Neural progenitor cell (in vitro differentiated cells): ENCODE results near the gene DENND4C. TPM values are rescaled to one million over a fixed set of nuclear protein-coding genes. Genes with fewer than 3 reads are reported as not detected.
A peak's percentile ranks its signal among the peaks of the same experiment; 100 is the strongest.

ENCODE experiments used
- DNase-seq: peaks from one replicate; pipeline ENCODE4 v3.0.0-alpha.2; 2016; ENCODE audit warnings: low spot score
- H2AFZ ChIP-seq: fragments of 200-600 bp; sonication (generic); replicated peaks from 2 replicates; pipeline ENCODE4 v1.6.1; 2016; ENCODE audit warnings: antibody characterized with exemption
- H3F3A ChIP-seq: fragments of 200-600 bp; sonication (generic); 2 replicates; pipeline ENCODE4 v1.6.1; 2016; ENCODE audit warnings: antibody characterized with exemption, low read depth
- H3K27ac ChIP-seq: fragments of 200-600 bp; sonication (generic); 2 replicates; pipeline ENCODE4 v1.5.1; 2016; ENCODE audit warnings: mild to moderate bottlenecking
- H3K27me3 ChIP-seq: fragments of 200-600 bp; sonication (generic); 2 replicates; pipeline ENCODE4 v1.6.1; 2016; ENCODE audit warnings: mild to moderate bottlenecking, moderate library complexity
- H3K36me3 ChIP-seq: fragments of 200-600 bp; sonication (generic); 2 replicates; pipeline ENCODE4 v1.5.1; 2016
- H3K4me1 ChIP-seq: fragments of 200-600 bp; sonication (generic); 2 replicates; pipeline ENCODE4 v1.6.1; 2016; ENCODE audit warnings: mixed run types
- H3K4me2 ChIP-seq: fragments of 200-600 bp; sonication (generic); 2 replicates; pipeline ENCODE4 v1.6.1; 2016
- H3K4me3 ChIP-seq: fragments of 200-600 bp; sonication (generic); 2 replicates; pipeline ENCODE4 v1.5.1; 2016
- H3K79me2 ChIP-seq: fragments of 200-600 bp; sonication (generic); 2 replicates; pipeline ENCODE4 v1.6.1; 2016; ENCODE audit warnings: low read depth
- H3K9ac ChIP-seq: fragments of 200-600 bp; sonication (generic); 2 replicates; pipeline ENCODE4 v1.6.1; 2016
- H3K9me3 ChIP-seq: fragments of 200-600 bp; sonication (generic); 2 replicates; pipeline ENCODE4 v1.5.1; 2016; ENCODE audit warnings: low read depth
- H4K20me1 ChIP-seq: fragments of 200-600 bp; sonication (generic); 2 replicates; pipeline ENCODE4 v1.6.1; 2016; ENCODE audit warnings: low read depth
- H3K27ac Mint-ChIP-seq: 3 replicates; pipeline ENCODE4 v1.8.0; 2021; ENCODE audit warnings: mixed read lengths
- H3K27me3 Mint-ChIP-seq: 2 replicates; pipeline ENCODE4 v1.8.0; 2022; ENCODE audit warnings: low read depth, mild to moderate bottlenecking, inconsistent platforms, moderate library complexity, mixed read lengths; ENCODE audit not compliant: insufficient read depth
- H3K36me3 Mint-ChIP-seq: 3 replicates; pipeline ENCODE4 v1.8.0; 2021; ENCODE audit warnings: mixed read lengths
- H3K4me1 Mint-ChIP-seq: 3 replicates; pipeline ENCODE4 v1.8.0; 2021; ENCODE audit warnings: mixed read lengths
- H3K4me3 Mint-ChIP-seq: 3 replicates; pipeline ENCODE4 v1.8.0; 2021; ENCODE audit warnings: mild to moderate bottlenecking, moderate library complexity, mixed read lengths
- H3K9me3 Mint-ChIP-seq: 3 replicates; pipeline ENCODE4 v1.8.0; 2020; ENCODE audit warnings: mixed read lengths
- CTCF ChIP-seq: fragments of 200-600 bp; sonication (generic); IDR thresholded peaks from 2 replicates; pipeline ENCODE4 v1.5.1; 2017; ENCODE audit warnings: antibody characterized with exemption, mild to moderate bottlenecking
- EZH2 ChIP-seq: fragments of 200-600 bp; sonication (generic); IDR thresholded peaks from 2 replicates; pipeline ENCODE4 v1.6.1; 2017; ENCODE audit warnings: antibody characterized with exemption, mild to moderate bottlenecking, moderate library complexity
- EZH2phosphoT487 ChIP-seq: fragments of 200-600 bp; sonication (generic); IDR thresholded peaks from 2 replicates; pipeline ENCODE4 v1.6.1; 2017; ENCODE audit warnings: antibody characterized with exemption
- total RNA-seq: library from RNA; depleted of rRNA; stranded (reverse); fragments of >200 nt; gene quantifications from 2 replicates; pipeline ENCODE4 v1.2.3, GENCODE V29; 2015; ENCODE audit warnings: low replicate concordance

The DENND4C gene
- total RNA-seq, 1 donor from 2014 or later = 73.4 TPM

GRCh38 chr9:19184144-19184917 is 46.2 kb upstream of the DENND4C start:
- no peak overlapping the region for H3K27ac ChIP-seq
- Mint-ChIP-seq H3K4me1 (peaks cover 7% of the 10 kb centered on the region), H3K27me3 (peaks cover 5% of the 10 kb centered on the region), H3K4me3 (no peak overlapping the region), H3K27ac (peak overlapping the region; percentile 98), H3K9me3 (no peaks in the 10 kb centered on the region), H3K36me3 (no peaks in the 10 kb centered on the region)
- H3K9me3 ChIP-seq = no peaks in the 10 kb centered on the region
- H3K36me3 ChIP-seq = no peaks in the 10 kb centered on the region
- H2AFZ ChIP-seq = peak overlapping the region; percentile 85
- no peak for TF ChIP-seq CTCF
- TF ChIP-seq EZH2 = no peak
- no peak for TF ChIP-seq EZH2phosphoT487
- no peak overlapping the region for H3K9ac ChIP-seq
- H3K4me1 ChIP-seq = no peaks in the 10 kb centered on the region
- H3F3A ChIP-seq = no peaks in the 10 kb centered on the region
- no peaks in the 10 kb centered on the region for H4K20me1 ChIP-seq
- no peak overlapping the region for H3K4me2 ChIP-seq
- DNase-seq = no peak
- no peak overlapping the region for H3K4me3 ChIP-seq
- H3K27me3 ChIP-seq = no peaks in the 10 kb centered on the region
- H3K79me2 ChIP-seq = no peaks in the 10 kb centered on the region

GRCh38 chr9:19185191-19185590 is 45.3 kb upstream of the DENND4C start:
- no peaks in the 10 kb centered on the region for H4K20me1 ChIP-seq
- DNase-seq = no peak
- H3K9ac ChIP-seq = no peak overlapping the region
- Mint-ChIP-seq H3K27ac (no peak overlapping the region), H3K4me3 (no peak overlapping the region), H3K4me1 (peaks cover 7% of the 10 kb centered on the region), H3K9me3 (no peaks in the 10 kb centered on the region), H3K36me3 (no peaks in the 10 kb centered on the region), H3K27me3 (peaks cover 5% of the 10 kb centered on the region)
- H3K36me3 ChIP-seq = no peaks in the 10 kb centered on the region
- no peak overlapping the region for H2AFZ ChIP-seq
- H3F3A ChIP-seq = no peaks in the 10 kb centered on the region
- H3K27ac ChIP-seq = no peak overlapping the region
- no peak overlapping the region for H3K4me2 ChIP-seq
- H3K27me3 ChIP-seq = no peaks in the 10 kb centered on the region
- TF ChIP-seq CTCF (no peak), EZH2phosphoT487 (no peak), EZH2 (no peak)
- no peak overlapping the region for H3K4me3 ChIP-seq
- no peaks in the 10 kb centered on the region for H3K79me2 ChIP-seq
- no peaks in the 10 kb centered on the region for H3K9me3 ChIP-seq
- no peaks in the 10 kb centered on the region for H3K4me1 ChIP-seq

- H3K4me1 ChIP-seq = no peaks in the 10 kb centered on the region
- H3K27ac Mint-ChIP-seq = peak overlapping the region; percentile 11
- H4K20me1 ChIP-seq = no peaks in the 10 kb centered on the region
- no peak overlapping the region for H3K9ac ChIP-seq
- H3K36me3 Mint-ChIP-seq = no peaks in the 10 kb centered on the region
- no peaks in the 10 kb centered on the region for H3K9me3 ChIP-seq
- H3K27ac ChIP-seq = no peak overlapping the region
- H3K4me3 ChIP-seq = no peak overlapping the region
- no peak overlapping the region for H3K4me2 ChIP-seq
- H3K36me3 ChIP-seq = no peaks in the 10 kb centered on the region
- H3K4me1 Mint-ChIP-seq = peaks cover 7% of the 10 kb centered on the region
- no peak for DNase-seq
- H3K27me3 ChIP-seq = no peaks in the 10 kb centered on the region
- TF ChIP-seq EZH2phosphoT487 = no peak
- no peak for TF ChIP-seq EZH2
- TF ChIP-seq CTCF = no peak
- no peaks in the 10 kb centered on the region for H3F3A ChIP-seq
- H3K4me3 Mint-ChIP-seq = no peak overlapping the region
- H3K9me3 Mint-ChIP-seq = no peaks in the 10 kb centered on the region
- no peak overlapping the region for H2AFZ ChIP-seq
- no peaks in the 10 kb centered on the region for H3K79me2 ChIP-seq
- peaks cover 5% of the 10 kb centered on the region for H3K27me3 Mint-ChIP-seq
Measured at GRCh38 chr9:19186232-19186631, 44.3 kb upstream of the DENND4C start.
